ENCODE results near the gene ACAT1. TPM values are rescaled to one million over a fixed set of nuclear protein-coding genes. Genes with fewer than 3 reads are reported as not detected.
"Not testable (repeated sequence)": the region's sequence is repeated elsewhere in the genome, so short reads cannot be mapped to it uniquely, and the experiment has no call there.

Gene ACAT1
- total RNA-seq, 1 donor from 2014 or later = 187 TPM

- no peaks in the 10 kb centered on the region for H3K27me3 ChIP-seq
- no peak for DNase-seq (ENCODE audit: low spot score in 2 of 2)
- no peaks in the 10 kb centered on the region for H3K9me3 ChIP-seq
- intact Hi-C loops (cut with DNase I) = no loop called here
- no peak overlapping the region for H3K4me3 ChIP-seq
- no peak for TF ChIP-seq CTCF (IDR thresholded peaks at IDR 0.05)
- H3K27ac ChIP-seq = no peak overlapping the region
- no peaks in the 10 kb centered on the region for H3K4me1 ChIP-seq
- peaks cover 73 to 83% of the 10 kb centered on the region in 2 donors for H3K36me3 ChIP-seq
Measured at GRCh38 chr11:108148556-108148955, 27.2 kb downstream of the ACAT1 start.

- Histone ChIP-seq H3K27ac (no peak overlapping the region), H3K9me3 (no peaks in the 10 kb centered on the region), H3K27me3 (no peaks in the 10 kb centered on the region), H3K36me3 (peaks cover 28 to 44% of the 10 kb centered on the region in 2 donors), H3K4me1 (no peaks in the 10 kb centered on the region), H3K4me3 (no peak overlapping the region)
- TF ChIP-seq CTCF (IDR thresholded peaks at IDR 0.05) = no peak
- intact Hi-C loops (cut with DNase I) = no loop called here
- no peak for DNase-seq (ENCODE audit: low spot score in 2 of 2)
Measured at GRCh38 chr11:108154591-108154990, 33.2 kb downstream of the ACAT1 start.

- Histone ChIP-seq H3K9me3 (no peaks in the 10 kb centered on the region), H3K36me3 (peaks cover 48 to 54% of the 10 kb centered on the region in 2 donors), H3K4me3 (no peak overlapping the region), H3K4me1 (no peaks in the 10 kb centered on the region), H3K27ac (no peak overlapping the region), H3K27me3 (no peaks in the 10 kb centered on the region)
- intact Hi-C loops (cut with DNase I) = no loop called here
- DNase-seq (ENCODE audit: low spot score in 2 of 2) = no peak
- no peak for TF ChIP-seq CTCF (IDR thresholded peaks at IDR 0.05)
Measured at GRCh38 chr11:108160970-108161566, 39.7 kb downstream of the ACAT1 start.

DNA sequence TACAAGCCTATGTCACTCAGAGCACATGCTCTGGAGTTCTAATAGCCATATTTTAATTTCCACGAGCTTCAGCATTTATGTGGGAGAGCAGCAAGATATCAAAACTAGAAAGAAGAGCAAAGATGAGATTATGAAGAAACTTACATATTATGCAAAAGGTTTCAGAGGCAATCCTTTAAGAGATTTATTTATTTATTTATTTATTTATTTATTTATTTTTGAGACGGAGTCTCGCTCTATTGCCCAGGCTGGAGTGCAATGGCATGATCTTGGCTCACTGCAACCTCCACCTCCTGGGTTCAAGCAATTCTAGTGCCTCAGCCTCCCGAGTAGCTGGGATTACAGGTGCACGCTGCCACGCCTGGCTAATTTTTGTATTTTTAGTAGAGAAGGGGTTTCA is 41.5 kb downstream of the ACAT1 start:
- peaks cover 60 to 62% of the 10 kb centered on the region in 2 donors for H3K36me3 ChIP-seq
- H3K4me1 ChIP-seq; H3K4me3 ChIP-seq; intact Hi-C loops (cut with DNase I); DNase-seq (ENCODE audit: low spot score in 2 of 2); H3K27me3 ChIP-seq; H3K9me3 ChIP-seq; H3K27ac ChIP-seq: not testable (repeated sequence)

DNA sequence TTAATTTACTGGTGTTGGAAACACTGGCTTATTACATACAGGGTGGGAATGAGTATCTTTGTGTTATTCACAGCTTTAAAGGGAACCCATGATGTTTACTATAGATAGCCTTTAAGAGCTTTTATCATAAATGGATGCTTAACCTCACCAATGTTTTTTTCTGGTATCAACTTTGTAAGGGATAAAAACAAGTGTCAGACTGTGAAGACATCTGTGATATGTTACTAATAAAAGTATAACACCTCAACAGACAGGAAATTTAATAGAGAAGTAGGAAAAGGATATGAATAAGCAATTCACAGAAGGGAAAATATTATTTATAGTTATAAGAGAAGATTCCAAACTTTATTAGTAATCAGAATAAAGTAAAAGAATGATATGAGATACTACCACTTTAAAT is 46.3 kb downstream of the ACAT1 start:
- Histone ChIP-seq H3K9me3 (no peaks in the 10 kb centered on the region), H3K27ac (no peak overlapping the region), H3K4me3 (no peak overlapping the region), H3K27me3 (no peaks in the 10 kb centered on the region), H3K4me1 (no peaks in the 10 kb centered on the region), H3K36me3 (peaks cover 60% of the 10 kb centered on the region in 2 donors)
- no peak for TF ChIP-seq CTCF (IDR thresholded peaks at IDR 0.05)
- intact Hi-C loops (cut with DNase I) = no loop called here
- no peak for DNase-seq (ENCODE audit: low spot score in 2 of 2)

GRCh38 chr11:108170184-108170583 is 48.8 kb downstream of the ACAT1 start:
- Histone ChIP-seq H3K4me1 (no peaks in the 10 kb centered on the region), H3K4me3 (no peak overlapping the region), H3K27me3 (no peaks in the 10 kb centered on the region), H3K9me3 (no peaks in the 10 kb centered on the region), H3K27ac (no peak overlapping the region), H3K36me3 (peaks cover 44 to 51% of the 10 kb centered on the region in 2 donors)
- no peak for TF ChIP-seq CTCF (IDR thresholded peaks at IDR 0.05)
- no peak for DNase-seq (ENCODE audit: low spot score in 2 of 2)
- intact Hi-C loops (cut with DNase I) = no loop called here
